Measurements from ENCODE around the gene CDK18. TPM values are rescaled to one million over a fixed set of nuclear protein-coding genes. Genes with fewer than 3 reads are reported as not detected.
A peak's percentile ranks its signal among the peaks of the same experiment; 100 is the strongest.

CDK18 gene
- total RNA-seq, 6 donors from 2014 or later = 16.7 to 130 (median 30.4) TPM

- no peak overlapping the region for H3K4me3 ChIP-seq
- peaks cover 0 to 13% (median 5%) of the 10 kb centered on the region in 4 donors for H3K36me3 ChIP-seq
- peaks cover 4 to 16% (median 12%) of the 10 kb centered on the region in 4 donors for H3K4me1 ChIP-seq
- H3K27me3 ChIP-seq = no peaks in the 10 kb centered on the region
- ATAC-seq (ENCODE audit: low FRiP score in 2 of 2) = no peak
- DNase-seq = peak in 1 of 2 donors; percentile 17
- WGBS, 2 donors = 82 to 94% methylated on average over 6 to 7 of the region's 7 CpGs
- no peak overlapping the region for H3K27ac ChIP-seq
- H3K9me3 ChIP-seq = no peaks in the 10 kb centered on the region
- TF ChIP-seq POLR2A (IDR thresholded peaks at IDR 0.05) (no peak), CTCF (IDR thresholded peaks at IDR 0.05) (no peak), EP300 (IDR thresholded peaks at IDR 0.05) (no peak), POLR2AphosphoS5 (IDR thresholded peaks at IDR 0.05) (no peak)
Observed at GRCh38 chr1:205534444-205534985, 30.0 kb downstream of the CDK18 start.

- ATAC-seq (ENCODE audit: low FRiP score in 2 of 2) (no peak), DNase-seq (peak in 1 of 2 donors; percentile 12)
- WGBS, 2 donors = 66 to 90% methylated on average over 5 of the region's 5 CpGs
- no peak overlapping the region for H3K4me3 ChIP-seq
- H3K27ac ChIP-seq = no peak overlapping the region
- H3K9me3 ChIP-seq = no peaks in the 10 kb centered on the region
- no peaks in the 10 kb centered on the region for H3K27me3 ChIP-seq
- TF ChIP-seq CTCF (IDR thresholded peaks at IDR 0.05) (no peak), EP300 (IDR thresholded peaks at IDR 0.05) (no peak), POLR2AphosphoS5 (IDR thresholded peaks at IDR 0.05) (no peak), POLR2A (IDR thresholded peaks at IDR 0.05) (no peak)
- peaks cover 0 to 13% (median 5%) of the 10 kb centered on the region in 4 donors for H3K36me3 ChIP-seq
- peaks cover 0 to 15% (median 11%) of the 10 kb centered on the region in 4 donors for H3K4me1 ChIP-seq
Observed at GRCh38 chr1:205535096-205535495, 30.6 kb downstream of the CDK18 start.

GRCh38 chr1:205535866-205536758, 31.6 kb downstream of the CDK18 start:
- Histone ChIP-seq H3K4me3 (no peak overlapping the region), H3K4me1 (peaks cover 0 to 15% (median 11%) of the 10 kb centered on the region in 4 donors), H3K36me3 (peaks cover 0 to 10% (median 4%) of the 10 kb centered on the region in 4 donors), H3K27ac (no peak overlapping the region), H3K27me3 (no peaks in the 10 kb centered on the region), H3K9me3 (no peaks in the 10 kb centered on the region)
- no peak for ATAC-seq (ENCODE audit: low FRiP score in 2 of 2)
- peak in 1 of 2 donors; percentile 19 for DNase-seq
- 83 to 93% methylated on average over 8 to 11 of the region's 11 CpGs for WGBS, 2 donors
- no peak for TF ChIP-seq POLR2AphosphoS5 (IDR thresholded peaks at IDR 0.05)
- TF ChIP-seq EP300 (IDR thresholded peaks at IDR 0.05) = no peak
- no peak for TF ChIP-seq POLR2A (IDR thresholded peaks at IDR 0.05)
- no peak for TF ChIP-seq CTCF (IDR thresholded peaks at IDR 0.05)

DNA sequence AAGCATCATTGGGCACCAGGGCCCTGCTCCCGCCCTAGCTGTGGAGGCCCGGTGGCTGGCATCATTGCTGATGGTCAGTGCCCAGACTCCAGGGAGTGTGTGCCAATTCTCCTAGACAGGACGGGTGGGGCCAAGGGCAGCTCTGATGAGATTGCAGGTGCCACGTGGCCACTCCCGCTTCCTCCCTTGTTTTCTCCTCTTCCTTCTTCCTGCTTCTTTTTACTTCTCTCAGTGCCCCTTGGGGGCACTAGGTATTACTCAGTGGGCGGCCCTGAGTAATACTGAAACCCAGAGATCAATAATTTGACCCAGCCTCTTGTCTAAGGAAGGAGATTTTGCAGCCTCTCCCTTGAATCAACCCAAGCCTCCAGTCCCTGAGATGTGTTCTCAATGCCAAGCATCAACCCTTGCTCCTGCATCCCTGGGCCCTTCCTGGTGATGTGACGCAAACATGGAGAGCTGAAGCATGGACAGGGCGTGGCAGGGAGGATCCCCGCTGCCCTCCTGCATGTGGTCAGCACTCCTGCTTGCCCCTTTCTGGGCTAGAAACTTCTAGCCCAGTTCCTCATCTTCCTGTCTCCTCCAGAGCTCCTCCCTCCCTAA, 32.4 kb downstream of the CDK18 start:
- Histone ChIP-seq H3K9me3 (no peaks in the 10 kb centered on the region), H3K4me1 (peaks cover 0 to 15% (median 11%) of the 10 kb centered on the region in 4 donors), H3K27ac (no peak overlapping the region), H3K4me3 (no peak overlapping the region), H3K27me3 (no peaks in the 10 kb centered on the region), H3K36me3 (peaks cover 0 to 2% (median under 1%) of the 10 kb centered on the region in 4 donors)
- peak; percentile 40 to 55 for DNase-seq
- WGBS, 2 donors = 43 to 55% methylated on average over 9 of the region's 9 CpGs
- ATAC-seq (ENCODE audit: low FRiP score in 2 of 2) = peak in 1 of 2 donors; percentile 27
- TF ChIP-seq EP300 (IDR thresholded peaks at IDR 0.05) = no peak
- no peak for TF ChIP-seq CTCF (IDR thresholded peaks at IDR 0.05)
- no peak for TF ChIP-seq POLR2A (IDR thresholded peaks at IDR 0.05)
- TF ChIP-seq POLR2AphosphoS5 (IDR thresholded peaks at IDR 0.05) = no peak

Measured in upper lobe of left lung (tissue), 6 donors.